Putamen (tissue), 1 donor: Measurements from ENCODE around the gene RNF44.

ENCODE experiments used
- DNase-seq: peaks from one replicate; pipeline ENCODE4 v3.0.0-alpha.2; 2016; ENCODE audit warnings: low spot score

RNF44 gene

DNA sequence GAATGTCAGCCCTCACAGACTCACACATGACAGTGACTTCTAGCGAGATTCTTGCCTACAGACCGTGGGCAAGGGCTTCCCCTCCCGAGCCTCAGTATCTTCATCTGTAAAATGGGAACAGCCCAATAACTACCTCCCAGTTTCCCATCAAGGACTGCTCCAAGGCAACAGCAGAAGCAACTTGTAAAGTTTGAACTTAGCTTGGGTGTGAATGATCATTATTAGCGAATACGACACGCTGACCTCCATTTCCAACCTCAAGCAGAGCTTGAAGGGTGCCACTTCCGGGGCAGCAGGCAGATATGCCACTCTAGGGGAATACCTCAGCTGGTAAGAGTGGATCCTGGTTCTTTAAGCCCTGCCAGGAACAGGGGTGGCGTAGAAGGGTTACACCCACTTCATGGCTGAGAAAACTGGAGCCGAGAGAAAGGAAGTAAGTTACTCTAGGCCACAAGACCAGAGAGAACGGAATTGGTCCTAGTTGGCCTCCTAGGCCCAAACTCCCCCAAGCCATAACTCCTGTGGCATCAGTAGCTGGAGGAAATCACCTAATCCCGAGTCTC is 2.0 kb downstream of the RNF44 start:
- no peak for DNase-seq

DNA sequence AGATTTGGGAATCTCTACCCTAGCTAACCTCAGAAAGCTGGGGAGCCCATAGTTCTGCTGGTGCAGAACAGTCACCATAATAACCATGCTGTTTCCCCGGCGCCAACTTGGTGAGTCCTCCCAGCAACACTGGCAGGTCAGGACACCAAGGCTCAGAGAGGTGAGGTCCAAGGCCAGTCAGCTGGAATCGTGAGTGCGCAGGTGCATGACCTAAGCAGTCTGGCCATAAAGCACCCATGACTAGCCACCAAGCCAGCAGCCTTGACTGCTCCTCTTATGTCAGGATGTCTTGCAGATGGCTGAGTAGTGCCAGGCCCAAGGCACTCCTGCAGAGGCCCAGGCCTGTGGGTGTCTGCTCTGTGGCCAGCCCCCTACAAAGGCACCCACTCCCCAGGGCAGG is 2.6 kb downstream of the RNF44 start:
- no peak for DNase-seq

GRCh38 chr5:176533894-176534611 is 3.1 kb downstream of the RNF44 start:
- DNase-seq, result no peak

DNA sequence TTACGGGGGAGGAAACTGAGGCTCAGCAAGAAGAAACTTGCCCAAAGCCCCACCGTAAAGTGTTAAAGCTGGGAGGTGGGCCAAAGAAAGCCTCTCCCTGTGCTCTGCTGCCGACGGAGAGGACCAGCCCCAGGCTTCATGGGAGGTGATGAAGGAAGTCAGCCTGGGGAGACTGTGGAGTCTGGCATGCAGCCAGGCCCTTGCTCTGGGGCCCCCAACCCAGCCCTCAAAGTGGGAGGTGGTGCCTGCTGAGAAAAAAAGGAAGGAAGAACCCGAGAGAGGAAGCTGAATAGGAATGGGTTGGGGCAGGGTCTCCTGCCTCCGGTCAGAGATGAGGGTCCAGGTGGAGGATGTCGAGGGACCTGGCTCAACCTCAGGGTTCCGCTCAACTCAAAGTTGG is 3.8 kb downstream of the RNF44 start:
- DNase-seq, result no peak

GRCh38 chr5:176532795-176533194 is 4.4 kb downstream of the RNF44 start:
- no peak for DNase-seq

GRCh38 chr5:176531902-176532493 is 5.2 kb downstream of the RNF44 start:
- no peak for DNase-seq

GRCh38 chr5:176530983-176531901 is 6.0 kb downstream of the RNF44 start:
- peak; percentile 88 for DNase-seq

DNA sequence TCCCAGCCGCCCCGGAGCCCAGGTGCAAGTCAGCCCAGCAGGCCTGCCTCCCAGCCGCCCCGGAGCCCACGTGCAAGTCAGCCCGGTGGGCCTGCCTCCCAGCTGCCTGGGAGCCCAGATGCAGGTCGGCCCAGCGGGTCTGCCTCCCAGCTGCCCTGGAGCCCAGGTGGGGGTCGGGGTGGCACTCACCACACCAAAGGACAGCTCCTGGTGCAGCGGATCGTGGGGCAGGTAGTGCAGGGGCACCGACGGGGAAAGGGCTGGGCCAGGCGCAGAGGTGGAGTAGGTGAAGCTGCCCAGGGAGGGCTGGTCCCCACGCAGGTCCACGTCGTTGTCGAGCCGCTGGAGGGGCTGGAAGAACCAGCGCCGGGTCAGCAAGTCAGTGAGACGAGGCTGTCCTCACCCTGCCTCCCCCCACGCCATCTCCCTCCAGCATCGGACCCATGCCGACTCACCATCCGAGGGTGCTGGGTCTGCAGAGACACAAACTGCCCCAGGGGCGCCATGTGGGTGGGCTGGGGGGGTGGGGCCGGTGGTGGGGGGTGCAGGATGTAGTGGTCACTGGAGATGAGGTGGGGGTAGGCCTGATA is 6.7 kb downstream of the RNF44 start:
- DNase-seq, result no peak

GRCh38 chr5:176529741-176530141 is 7.5 kb downstream of the RNF44 start:
- no peak for DNase-seq

DNA sequence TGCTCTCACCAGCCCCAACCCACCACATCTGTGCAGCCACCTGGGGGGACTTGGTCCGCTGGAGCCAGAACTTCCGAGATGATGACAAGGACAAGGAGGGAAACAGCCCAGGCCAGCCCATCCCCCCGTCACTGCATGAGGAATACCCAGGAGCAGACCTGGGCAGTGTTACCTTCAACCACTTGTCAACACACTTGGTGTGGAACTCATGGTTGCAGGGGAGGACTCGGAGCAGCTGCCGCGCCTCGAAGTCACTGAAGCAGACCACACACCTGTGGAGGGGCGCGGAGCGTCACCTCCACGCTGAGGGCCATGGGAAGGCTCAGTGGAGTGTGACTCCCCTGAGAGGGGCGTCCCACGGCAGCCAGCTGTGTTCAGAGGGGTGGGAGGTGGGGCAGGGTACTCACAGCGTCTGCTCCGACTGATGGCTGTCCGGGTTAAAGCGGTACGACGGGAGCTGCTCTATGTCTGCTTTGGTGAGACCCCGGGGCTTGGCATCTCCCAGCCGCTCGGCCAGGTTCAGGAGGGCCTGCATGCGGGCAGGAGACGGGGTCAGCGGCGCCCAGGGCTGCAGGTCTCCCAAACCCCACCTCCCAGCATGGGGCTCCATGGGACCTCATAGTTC is 8.0 kb downstream of the RNF44 start:
- no peak for DNase-seq

GRCh38 chr5:176528761-176529115 is 8.5 kb downstream of the RNF44 start:
- DNase-seq, result no peak

GRCh38 chr5:176528301-176528700 is 8.9 kb downstream of the RNF44 start:
- no peak for DNase-seq

GRCh38 chr5:176527246-176528222 is 9.7 kb downstream of the RNF44 start:
- no peak for DNase-seq

GRCh38 chr5:176526462-176526861 is 10.7 kb downstream of the RNF44 start:
- no peak for DNase-seq

GRCh38 chr5:176525677-176526076 is 11.5 kb downstream of the RNF44 start:
- no peak for DNase-seq

DNA sequence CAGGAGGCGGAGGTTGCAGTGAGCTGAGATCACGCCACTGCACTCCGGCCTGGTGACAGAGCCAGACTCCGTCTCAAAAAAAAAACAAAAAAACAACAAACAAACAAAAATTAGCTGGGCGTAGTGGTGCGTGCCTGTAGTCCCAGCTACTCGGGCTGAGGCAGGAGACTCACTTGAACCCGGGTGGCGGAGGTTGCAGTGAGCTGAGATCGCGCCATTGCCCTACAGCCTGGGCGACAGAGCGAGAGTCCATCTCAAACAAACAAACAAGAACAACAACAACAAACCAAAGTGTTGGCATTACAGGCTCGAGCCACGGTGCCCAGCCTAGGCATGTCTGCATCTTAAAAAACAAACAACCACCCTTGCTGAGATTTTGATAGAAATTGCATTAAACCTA is 12.2 kb downstream of the RNF44 start:
- no peak for DNase-seq

- no peak for DNase-seq
These were observed 13.1 kb downstream of the RNF44 start for GRCh38 chr5:176524138-176524537.

DNA sequence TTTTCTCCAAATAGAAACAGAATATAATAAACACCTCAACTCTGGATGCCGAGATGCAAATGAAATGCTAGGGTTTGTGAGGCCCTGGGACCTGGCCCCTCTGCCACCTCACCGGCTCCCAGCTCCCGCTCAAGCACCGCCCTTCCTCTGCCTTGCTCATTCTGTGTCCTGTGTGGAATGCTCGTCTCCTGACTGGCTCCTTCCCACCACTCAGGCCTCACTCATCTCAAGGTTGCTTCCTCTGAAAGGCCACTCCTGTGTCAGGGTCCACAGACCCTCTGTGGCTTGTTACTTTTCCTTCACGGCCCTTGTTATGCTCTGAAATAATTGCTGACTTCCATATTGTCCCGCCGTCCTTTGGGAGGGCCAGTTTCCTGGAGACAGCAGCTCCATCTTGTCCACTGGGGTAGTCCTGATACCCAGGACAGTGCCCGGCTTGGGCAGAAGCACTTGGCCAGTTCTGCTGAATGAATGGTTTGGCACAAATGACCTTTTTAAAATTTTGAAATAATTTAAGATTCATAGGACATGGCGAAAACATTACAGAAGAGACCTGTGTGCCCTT is 15.4 kb downstream of the RNF44 start:
- no peak for DNase-seq

DNA sequence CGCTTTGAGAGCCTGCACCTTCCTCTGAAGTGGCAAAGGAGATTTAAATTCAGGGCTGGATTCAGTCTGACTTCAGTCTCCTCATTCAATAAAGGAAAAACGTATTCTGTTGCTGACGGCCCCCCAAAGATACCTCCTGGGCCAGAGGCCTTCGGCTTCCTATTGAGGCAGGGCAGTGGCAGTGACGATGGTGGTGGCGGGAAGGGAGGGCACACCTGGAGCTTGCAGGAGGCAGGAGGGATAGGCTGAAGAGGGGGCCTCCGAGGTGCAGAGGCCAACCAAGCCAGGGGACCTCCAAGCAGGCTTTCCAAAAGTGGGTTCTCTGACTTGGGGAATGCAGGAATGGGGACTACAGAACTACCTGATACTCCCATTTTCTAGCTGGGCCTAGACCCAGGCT is 15.9 kb downstream of the RNF44 start:
- DNase-seq, result no peak
